ENCODE results near the gene SPAG16. TPM values are rescaled to one million over a fixed set of nuclear protein-coding genes. Genes with fewer than 3 reads are reported as not detected.

Gene SPAG16
- total RNA-seq, 1 experiment from 2014 or later = 17.3 TPM

- Histone ChIP-seq H3K27ac (ENCODE audit: insufficient read length, low read depth, low read length) (no peak overlapping the region), H3K4ac (ENCODE audit: low read depth, low read length) (no peak overlapping the region), H3K79me1 (ENCODE audit: insufficient read depth, low read depth, low read length, poor library complexity, severe bottlenecking) (no peaks in the 10 kb centered on the region), H2AK5ac (ENCODE audit: insufficient read length, low read length) (no peak overlapping the region), H4K5ac (ENCODE audit: insufficient read length, low read depth, low read length) (no peak overlapping the region), H2AFZ (ENCODE audit: low read length) (no peak overlapping the region), H3K9me3 (ENCODE audit: control insufficient read depth, low read depth, low read length) (no peaks in the 10 kb centered on the region), H2BK15ac (ENCODE audit: low read depth, low read length) (no peak overlapping the region), H3K14ac (ENCODE audit: insufficient read depth, low read length) (no peak overlapping the region), H3K23me2 (ENCODE audit: insufficient read length, low read depth, low read length, poor library complexity, severe bottlenecking) (no peaks in the 10 kb centered on the region), H2BK120ac (ENCODE audit: low read depth, low read length, poor library complexity, severe bottlenecking) (no peak overlapping the region), H3K18ac (ENCODE audit: insufficient read length, low read depth, low read length) (no peak overlapping the region), H3K27me3 (ENCODE audit: insufficient read depth, low read length) (no peaks in the 10 kb centered on the region), H3K79me2 (ENCODE audit: insufficient read depth, low read length) (no peaks in the 10 kb centered on the region), H2BK5ac (ENCODE audit: insufficient read length, low read length) (no peak overlapping the region), H3K9ac (ENCODE audit: extremely low read depth, insufficient read length, low read length) (no peak overlapping the region), H3K23ac (ENCODE audit: insufficient read length, low read depth, low read length) (no peak overlapping the region), H2BK20ac (ENCODE audit: low read depth, low read length, poor library complexity, severe bottlenecking) (no peak overlapping the region), H4K8ac (replicated peaks; ENCODE audit: insufficient read length, low read depth, low read length) (no peak overlapping the region), H3K4me2 (ENCODE audit: insufficient read depth, insufficient read length, low read length) (no peak overlapping the region), H3K56ac (ENCODE audit: insufficient read length, low read depth, low read length) (no peak overlapping the region), H3T11ph (ENCODE audit: low read length) (no peak overlapping the region), H4K20me1 (ENCODE audit: control insufficient read depth, insufficient read depth, insufficient read length) (no peaks in the 10 kb centered on the region), H2BK12ac (ENCODE audit: insufficient read length, low read depth, low read length) (no peak overlapping the region), H3K4me1 (ENCODE audit: insufficient read depth, low read length) (no peaks in the 10 kb centered on the region), H4K91ac (ENCODE audit: insufficient read length, low read depth, low read length) (no peak overlapping the region)
- no peaks in the 10 kb centered on the region for H3K27me3 Mint-ChIP-seq (ENCODE audit: low read depth)
- no CpG with 5 or more reads among the region's 1 CpG for WGBS (ENCODE audit: extremely low coverage, insufficient read length, low lambda C conversion rate)
- H3K36me3 Mint-ChIP-seq (ENCODE audit: insufficient read depth in 1 of 3, low read depth in 3 of 3) = no peaks in the 10 kb centered on the region
- TF ChIP-seq CTCF (conservative IDR thresholded peaks at IDR 0.05) = no peak
- no peak overlapping the region for H3K27ac Mint-ChIP-seq
- no peak overlapping the region for H3K4me3 Mint-ChIP-seq
- DNase-seq = no peak
- H3K9me3 Mint-ChIP-seq = no peaks in the 10 kb centered on the region; a peak in 1 of 5 replicates
- H3K4me1 Mint-ChIP-seq = peaks cover 10% of the 10 kb centered on the region in 2 experiments
Observed at GRCh38 chr2:214031566-214031965, 747.3 kb downstream of the SPAG16 start.

Measured in H9 (cell line).